Skeletal muscle tissue (tissue), 4 donors: ENCODE results near the gene OBP2A. TPM values are rescaled to one million over a fixed set of nuclear protein-coding genes. Genes with fewer than 3 reads are reported as not detected.
A peak's percentile ranks its signal among the peaks of the same experiment; 100 is the strongest.
"Not testable (repeated sequence)": the region's sequence is repeated elsewhere in the genome, so short reads cannot be mapped to it uniquely, and the experiment has no call there.

ENCODE experiments used
- H3K27ac ChIP-seq: one replicate; pipeline ENCODE4 v1.7.0; 2013; ENCODE audit warnings: mild to moderate bottlenecking, low read depth, low read length, inconsistent platforms
- H3K27me3 ChIP-seq, 3 donors: one replicate each; pipeline ENCODE4 v1.7.0; 2013; ENCODE audit warnings: low read length in 3 of 3; ENCODE audit not compliant: control insufficient read depth in 3 of 3, insufficient read depth in 3 of 3
- H3K36me3 ChIP-seq, 3 donors: one replicate each; pipeline ENCODE4 v1.7.0; 2013; ENCODE audit warnings: low read length in 3 of 3; ENCODE audit not compliant: control insufficient read depth in 3 of 3, insufficient read depth in 3 of 3
- H3K4me1 ChIP-seq, 3 donors: one replicate each; pipeline ENCODE4 v1.7.0; 2013; ENCODE audit warnings: low read length in 3 of 3, mild to moderate bottlenecking in 3 of 3; ENCODE audit not compliant: control insufficient read depth in 3 of 3, insufficient read depth in 3 of 3
- H3K4me3 ChIP-seq, 3 donors: one replicate each; pipeline ENCODE4 v1.7.0; 2013; ENCODE audit warnings: low read length in 3 of 3
- H3K9ac ChIP-seq, 3 donors: one replicate each; pipeline ENCODE4 v1.7.0; 2013; ENCODE audit warnings: low read length in 3 of 3, mild to moderate bottlenecking in 3 of 3, moderate library complexity in 2 of 3, low read depth in 1 of 3
- H3K9me3 ChIP-seq, 3 donors: one replicate each; pipeline ENCODE4 v1.7.0; 2013; ENCODE audit warnings: low read length in 3 of 3; ENCODE audit not compliant: control insufficient read depth in 3 of 3
- total RNA-seq: library from RNA; depleted of rRNA; stranded (reverse); fragments of >200 nt; gene quantifications from one replicate; pipeline ENCODE4 v1.2.3, GENCODE V29; 2014
- donor health status: Osteomylitis.

Gene OBP2A
- total RNA-seq, 1 donor from 2014 or later, result not detected

GRCh38 chr9:135526730-135527571, 19.0 kb upstream of the OBP2A start:
- Histone ChIP-seq H3K9ac (no peak overlapping the region), H3K9me3 (no peaks in the 10 kb centered on the region), H3K4me3 (no peak overlapping the region), H3K27me3 (peaks cover 9 to 38% (median 36%) of the 10 kb centered on the region in 3 donors), H3K4me1 (peaks cover 0 to 3% (median 0%) of the 10 kb centered on the region in 3 donors), H3K27ac (no peak overlapping the region), H3K36me3 (no peaks in the 10 kb centered on the region)

GRCh38 chr9:135528842-135529435, 17.0 kb upstream of the OBP2A start:
- not testable (repeated sequence) for H3K27ac ChIP-seq, H3K36me3 ChIP-seq, H3K9me3 ChIP-seq, H3K4me1 ChIP-seq, H3K9ac ChIP-seq, H3K4me3 ChIP-seq
- H3K27me3 ChIP-seq, result peaks cover 13 to 33% (median 20%) of the 10 kb centered on the region in 3 donors

GRCh38 chr9:135530146-135530545, 15.8 kb upstream of the OBP2A start:
- no peaks in the 10 kb centered on the region for H3K9me3 ChIP-seq
- peaks cover 13 to 28% (median 28%) of the 10 kb centered on the region in 3 donors for H3K27me3 ChIP-seq
- H3K4me3 ChIP-seq, result no peak overlapping the region
- H3K27ac ChIP-seq, result no peak overlapping the region
- H3K9ac ChIP-seq, result no peak overlapping the region
- no peaks in the 10 kb centered on the region for H3K36me3 ChIP-seq
- H3K4me1 ChIP-seq, result no peaks in the 10 kb centered on the region

GRCh38 chr9:135531096-135531495, 14.8 kb upstream of the OBP2A start:
- Histone ChIP-seq H3K27me3 (peaks cover 13 to 24% (median 23%) of the 10 kb centered on the region in 3 donors), H3K27ac (no peak overlapping the region), H3K4me1 (no peaks in the 10 kb centered on the region), H3K4me3 (no peak overlapping the region), H3K9ac (no peak overlapping the region), H3K36me3 (no peaks in the 10 kb centered on the region), H3K9me3 (no peaks in the 10 kb centered on the region)

- H3K4me1 ChIP-seq, result no peaks in the 10 kb centered on the region
- peaks cover 0 to 2% (median 0%) of the 10 kb centered on the region in 3 donors for H3K9me3 ChIP-seq
- H3K36me3 ChIP-seq, result no peaks in the 10 kb centered on the region
- H3K27me3 ChIP-seq, result peaks cover 13 to 24% (median 13%) of the 10 kb centered on the region in 3 donors
- no peak overlapping the region for H3K9ac ChIP-seq
- H3K27ac ChIP-seq, result no peak overlapping the region
- H3K4me3 ChIP-seq, result no peak overlapping the region
These were observed 12.8 kb upstream of the OBP2A start for GRCh38 chr9:135533113-135533512.

- Histone ChIP-seq H3K4me1 (no peaks in the 10 kb centered on the region), H3K4me3 (no peak overlapping the region), H3K27me3 (peaks cover 10 to 20% (median 13%) of the 10 kb centered on the region in 3 donors), H3K9ac (no peak overlapping the region), H3K36me3 (no peaks in the 10 kb centered on the region), H3K27ac (no peak overlapping the region), H3K9me3 (peaks cover 0 to 2% (median 0%) of the 10 kb centered on the region in 3 donors)
These were observed 12.3 kb upstream of the OBP2A start for GRCh38 chr9:135533674-135534073.

- not testable (repeated sequence) for H3K27ac ChIP-seq
- H3K27me3 ChIP-seq, result peaks cover 10 to 20% (median 13%) of the 10 kb centered on the region in 3 donors
These were observed 11.7 kb upstream of the OBP2A start for GRCh38 chr9:135534192-135534711.

GRCh38 chr9:135534826-135535225, 11.1 kb upstream of the OBP2A start:
- Histone ChIP-seq H3K27me3 (peaks cover 10 to 20% (median 13%) of the 10 kb centered on the region in 3 donors), H3K9ac (peak overlapping the region in 1 of 3 donors; percentile 8)
- not testable (repeated sequence) for H3K27ac ChIP-seq, H3K4me3 ChIP-seq, H3K4me1 ChIP-seq, H3K36me3 ChIP-seq, H3K9me3 ChIP-seq

More at GRCh38 chr9:135534192-135534711, 11.7 kb upstream of the OBP2A start:
- not testable (repeated sequence) for H3K4me3 ChIP-seq, H3K9ac ChIP-seq, H3K4me1 ChIP-seq, H3K9me3 ChIP-seq, H3K36me3 ChIP-seq

DNA sequence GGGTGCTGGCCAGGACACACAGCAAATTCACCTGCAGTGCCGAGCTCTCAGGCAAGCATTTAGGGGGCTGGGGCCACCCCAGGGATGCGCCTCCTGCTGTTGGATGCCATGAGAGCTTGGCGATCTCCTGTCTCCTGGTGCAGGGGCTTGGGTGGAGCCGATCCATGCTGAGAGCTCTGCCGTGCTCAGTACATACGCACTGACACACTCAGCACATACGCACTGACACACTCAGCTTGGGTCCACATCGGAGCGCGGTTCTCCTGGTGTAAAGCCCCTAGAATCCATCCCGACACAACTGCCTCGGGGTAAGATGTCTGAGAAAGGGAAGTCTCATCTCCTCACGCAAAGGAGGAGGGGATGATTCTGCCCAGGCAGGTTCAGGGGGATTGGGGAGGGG, 10.3 kb upstream of the OBP2A start:
- not testable (repeated sequence) for H3K4me1 ChIP-seq, H3K9me3 ChIP-seq, H3K9ac ChIP-seq, H3K27ac ChIP-seq, H3K4me3 ChIP-seq, H3K36me3 ChIP-seq
- peaks cover 9 to 18% (median 13%) of the 10 kb centered on the region in 3 donors for H3K27me3 ChIP-seq

GRCh38 chr9:135536216-135536615, 9.7 kb upstream of the OBP2A start:
- Histone ChIP-seq H3K36me3 (no peaks in the 10 kb centered on the region), H3K27ac (no peak overlapping the region), H3K9ac (no peak overlapping the region), H3K4me3 (no peak overlapping the region), H3K9me3 (peaks cover 0 to 2% (median 0%) of the 10 kb centered on the region in 3 donors), H3K4me1 (no peaks in the 10 kb centered on the region), H3K27me3 (peaks cover 7 to 12% (median 7%) of the 10 kb centered on the region in 3 donors)
